GM18861 (cell line): ENCODE measurements around the gene GSX2.
"Not testable (repeated sequence)": the region's sequence is repeated elsewhere in the genome, so short reads cannot be mapped to it uniquely, and the experiment has no call there.

ENCODE experiments used
- ATAC-seq: cut with Tn5 transposase; IDR thresholded peaks from one replicate; pipeline ENCODE4 v1.9.1; 2021; ENCODE audit not compliant: unreplicated experiment

Gene GSX2

GRCh38 chr4:54102531-54103106 is 2.7 kb downstream of the GSX2 start:
- ATAC-seq = no peak

- no peak for ATAC-seq
Measured at GRCh38 chr4:54103190-54103574, 3.2 kb downstream of the GSX2 start.

- ATAC-seq = no peak
Measured at GRCh38 chr4:54104907-54105306, 4.9 kb downstream of the GSX2 start.

GRCh38 chr4:54107951-54108748 is 8.2 kb downstream of the GSX2 start:
- no peak for ATAC-seq

- ATAC-seq = no peak
Measured at GRCh38 chr4:54109241-54110018, 9.5 kb downstream of the GSX2 start.

- no peak for ATAC-seq
Measured at GRCh38 chr4:54110019-54110416, 10.1 kb downstream of the GSX2 start.

GRCh38 chr4:54113206-54113605 is 13.2 kb downstream of the GSX2 start:
- not testable (repeated sequence) for ATAC-seq

GRCh38 chr4:54116246-54116645 is 16.3 kb downstream of the GSX2 start:
- ATAC-seq = not testable (repeated sequence)

- ATAC-seq = no peak
Measured at GRCh38 chr4:54118850-54119589, 19.1 kb downstream of the GSX2 start.

- ATAC-seq = no peak
Measured at GRCh38 chr4:54120518-54120917, 20.6 kb downstream of the GSX2 start.

- ATAC-seq = no peak
Measured at GRCh38 chr4:54127660-54128059, 27.7 kb downstream of the GSX2 start.

GRCh38 chr4:54128694-54129093 is 28.7 kb downstream of the GSX2 start:
- not testable (repeated sequence) for ATAC-seq

GRCh38 chr4:54139332-54139731 is 39.4 kb downstream of the GSX2 start:
- ATAC-seq = no peak

GRCh38 chr4:54140287-54140686 is 40.3 kb downstream of the GSX2 start:
- ATAC-seq = no peak

GRCh38 chr4:54144199-54144598 is 44.2 kb downstream of the GSX2 start:
- ATAC-seq = no peak

GRCh38 chr4:54144661-54145171 is 44.8 kb downstream of the GSX2 start:
- no peak for ATAC-seq

- ATAC-seq = no peak
Measured at GRCh38 chr4:54146139-54146538, 46.2 kb downstream of the GSX2 start.

- ATAC-seq = no peak
Measured at GRCh38 chr4:54149323-54149722, 49.4 kb downstream of the GSX2 start.
